ENCODE data around the gene CBX2. TPM values are rescaled to one million over a fixed set of nuclear protein-coding genes. Genes with fewer than 3 reads are reported as not detected.

The CBX2 gene
- total RNA-seq: 2.0 and 2.3 TPM in 2 replicates

GRCh38 chr17:79777894-79778503 is at the start of gene CBX2:
CBX2 (plus strand) TSS chr17:79778148; CDS start chr17:79778236, 88 bp downstream.

GRCh38 chr17:79730769-79731483 is 47.0 kb upstream of the CBX2 start, which contains the start of gene ENPP7:
ENPP7 (plus strand) TSS chr17:79730943; CDS start chr17:79731140, 197 bp downstream.

DNA sequence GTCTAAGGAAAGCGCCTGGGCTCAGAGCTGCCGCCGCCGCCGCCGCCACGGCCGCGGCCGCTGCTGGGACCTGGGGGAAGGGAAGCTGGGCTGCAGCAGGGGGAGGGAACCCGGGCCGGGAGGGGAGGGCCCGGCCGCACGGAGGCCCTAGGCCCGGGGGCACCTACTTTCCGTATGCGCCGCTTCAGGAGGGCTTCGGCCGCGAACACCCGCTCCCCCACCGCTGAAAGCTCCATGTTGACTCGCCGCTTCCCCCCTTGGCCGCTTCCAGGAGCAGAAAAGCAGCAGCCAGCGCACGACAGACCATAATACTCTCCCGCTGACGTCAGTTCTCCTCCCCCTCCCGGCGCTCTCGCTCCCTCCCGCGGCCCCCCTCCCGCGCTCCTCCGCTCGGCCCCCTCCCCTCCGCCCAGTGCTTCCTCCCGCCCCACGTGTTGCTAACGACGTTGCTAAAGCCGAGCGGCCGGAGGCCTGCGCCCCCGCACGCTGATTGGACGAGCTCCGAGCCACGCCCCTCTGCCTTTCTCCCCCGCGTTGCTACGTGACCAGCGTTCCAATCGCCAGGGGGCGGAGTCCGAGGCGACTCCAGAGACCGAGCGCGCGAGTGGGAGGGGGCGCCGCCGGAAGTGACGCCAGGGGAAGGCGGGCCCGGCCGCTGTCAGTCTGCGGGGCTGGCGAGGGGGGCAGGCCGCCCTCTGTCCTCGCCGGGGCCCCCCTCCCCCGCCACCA is 19.0 kb downstream of the CBX2 start, which contains the start of gene CBX8:
CBX8 (minus strand) TSS at position 315 of the 729 bp plus-strand sequence; CDS start at position 236, 79 bp downstream.

Other genes starting within 250 kb of the CBX2 start
- not detected in 2 replicates for gene RBFOX3, start 167.1 kb upstream of the CBX2 start, total RNA-seq
- gene ENPP7, start 47.2 kb upstream of the CBX2 start, total RNA-seq: 0.12 TPM in 1 of 2 replicates, not detected in the other
- gene CBX8, start 18.9 kb downstream of the CBX2 start, total RNA-seq: 6.9 and 8.5 TPM in 2 replicates
- 15.4 and 15.5 TPM in 2 replicates for gene CBX4, start 61.3 kb downstream of the CBX2 start, total RNA-seq

Measured in uterine smooth muscle cell (primary cell).